K562 (cell line): ENCODE results near the gene OBSCN.

ENCODE experiments used
- CTCF ChIP-seq, 3 experiments: IDR thresholded peaks in 2 of 3; conservative IDR thresholded peaks in 1 of 3; 2 replicates each; pipeline ENCODE4 v1.5.1; 2011 to 2012; ENCODE audit warnings: low read length in 3 of 3, mild to moderate bottlenecking in 3 of 3, control low read depth in 2 of 3, improper control_type of control experiment in 1 of 3, inconsistent platforms in 1 of 3, low read depth in 1 of 3, mixed read lengths in 1 of 3, moderate library complexity in 1 of 3; ENCODE audit not compliant: insufficient read depth in 2 of 3
- ELF1 ChIP-seq: fragments of 200-800 bp; sonication (Bioruptor generic); IDR thresholded peaks from 2 replicates; pipeline ENCODE4 v1.6.1; 2016; ENCODE audit warnings: missing genetic modification characterization, missing compliant biosample characterization
- EZH2 ChIP-seq: IDR thresholded peaks from 2 replicates; pipeline ENCODE4 v1.6.1; 2012; ENCODE audit warnings: low read depth, mild to moderate bottlenecking, inconsistent platforms, low read length, borderline replicate concordance
- FOXA3 ChIP-seq, 2 experiments: fragments of 450-650 bp in 1 of 2; sonication (generic) in 1 of 2; formaldehyde crosslinking; IDR thresholded peaks in 1 of 2; conservative IDR thresholded peaks in 1 of 2; 2 replicates each; pipeline versions ENCODE4 v1.4.0 to v1.8.0; 2020 to 2022; ENCODE audit warnings: mild to moderate bottlenecking in 2 of 2, missing genetic modification reagents in 1 of 2
- GABPB1 ChIP-seq: sonication (generic); formaldehyde crosslinking; IDR thresholded peaks from 2 replicates; pipeline ENCODE4 v1.8.0; 2022; ENCODE audit warnings: mild to moderate bottlenecking, missing genetic modification reagents
- HDAC8 ChIP-seq: fragments of 450-650 bp; IDR thresholded peaks from 2 replicates; pipeline ENCODE4 v1.6.1; 2016; ENCODE audit warnings: mild to moderate bottlenecking, missing genetic modification characterization, moderate library complexity, missing compliant biosample characterization
- ILK ChIP-seq: fragments of 450-650 bp; IDR thresholded peaks from 2 replicates; pipeline ENCODE4 v1.6.1; 2016; ENCODE audit warnings: missing genetic modification characterization, low read depth, mild to moderate bottlenecking, missing compliant biosample characterization, moderate library complexity, borderline replicate concordance
- MIER1 ChIP-seq: fragments of 450-650 bp; IDR thresholded peaks from 2 replicates; pipeline ENCODE4 v1.6.1; 2016; ENCODE audit warnings: antibody characterized with exemption, mild to moderate bottlenecking, low read depth
- MXD1 ChIP-seq: fragments of 250-450 bp; sonication (Bioruptor Pico); IDR thresholded peaks from 2 replicates; pipeline ENCODE4 v1.8.0; 2021; ENCODE audit warnings: borderline replicate concordance, mild to moderate bottlenecking, moderate library complexity; ENCODE audit not compliant: poor library complexity, severe bottlenecking
- PHF20 ChIP-seq: fragments of 450-650 bp; IDR thresholded peaks from 2 replicates; pipeline ENCODE4 v1.6.1; 2018; ENCODE audit not compliant: partially characterized antibody
- REST ChIP-seq, 2 experiments: fragments of 450-650 bp; formaldehyde crosslinking in 1 of 2; IDR thresholded peaks; 2 replicates each; pipeline versions ENCODE4 v1.4.0 to v1.6.1; 2014 to 2020; ENCODE audit warnings: mild to moderate bottlenecking in 2 of 2, borderline replicate concordance in 1 of 2, low read depth in 1 of 2
- ZNF274 ChIP-seq: IDR thresholded peaks from 2 replicates; pipeline ENCODE4 v1.6.1; 2011; ENCODE audit warnings: low read depth, mild to moderate bottlenecking, low read length, moderate library complexity, borderline replicate concordance

- TF ChIP-seq ELF1 (tag) (no peak), ZNF274 (no peak), PHF20 (no peak), CTCF (IDR thresholded peaks at IDR 0.05 in 2 of 3, conservative IDR thresholded peaks at IDR 0.05 in 1 of 3; ENCODE audit: insufficient read depth in 2 of 3, low read depth in 1 of 3, low read length in 3 of 3) (no peak), HDAC8 (tag) (no peak), FOXA3 (CRISPR knock-in tag; conservative IDR thresholded peaks at IDR 0.05 in 1 of 2, IDR thresholded peaks at IDR 0.05 in 1 of 2) (no peak), MIER1 (no peak), MXD1 (no peak), EZH2 (no peak), GABPB1 (no peak), ILK (tag) (no peak), REST (IDR thresholded peaks at IDR 0.05; ENCODE audit: borderline replicate concordance) (no peak), REST (CRISPR knock-in tag; IDR thresholded peaks at IDR 0.05; ENCODE audit: low read depth) (no peak)
Observed at GRCh38 chr1:228222548-228222947, 14.7 kb downstream of the OBSCN start.
